Ishikawa (cell line): ENCODE data around the gene KIN.
A peak's percentile ranks its signal among the peaks of the same experiment; 100 is the strongest.

Experiments
- CEBPB ChIP-seq: IDR thresholded peaks from 2 replicates; pipeline ENCODE4 v1.6.1; 2012
- CREB1 ChIP-seq: IDR thresholded peaks from 2 replicates; pipeline ENCODE4 v1.6.1; 2012; ENCODE audit warnings: low read depth
- EGR1 ChIP-seq: IDR thresholded peaks from 2 replicates; pipeline ENCODE4 v1.6.1; 2012
- EP300 ChIP-seq: IDR thresholded peaks from 2 replicates; pipeline ENCODE4 v1.6.1; 2012; ENCODE audit warnings: borderline replicate concordance
- FOXM1 ChIP-seq: IDR thresholded peaks from 2 replicates; pipeline ENCODE4 v1.6.1; 2012; ENCODE audit warnings: low read depth, borderline replicate concordance
- MAX ChIP-seq: IDR thresholded peaks from 2 replicates; pipeline ENCODE4 v1.6.1; 2012
- NFIC ChIP-seq: IDR thresholded peaks from 2 replicates; pipeline ENCODE4 v1.6.1; 2012
- RAD21 ChIP-seq: IDR thresholded peaks from 2 replicates; pipeline ENCODE4 v1.6.1; 2012; ENCODE audit warnings: low read depth
- REST ChIP-seq: IDR thresholded peaks from 2 replicates; pipeline ENCODE4 v1.6.1; 2012; ENCODE audit warnings: low read depth, mild to moderate bottlenecking
- TAF1 ChIP-seq: IDR thresholded peaks from 2 replicates; pipeline ENCODE4 v1.6.1; 2012; ENCODE audit warnings: low read depth, mild to moderate bottlenecking
- TCF12 ChIP-seq: IDR thresholded peaks from 2 replicates; pipeline ENCODE4 v1.6.1; 2012; ENCODE audit warnings: low read depth
- TEAD4 ChIP-seq: IDR thresholded peaks from 2 replicates; pipeline ENCODE4 v1.6.1; 2012
- USF1 ChIP-seq: IDR thresholded peaks from 2 replicates; pipeline ENCODE4 v1.6.1; 2012
- YY1 ChIP-seq: IDR thresholded peaks from 2 replicates; pipeline ENCODE4 v1.6.1; 2012; ENCODE audit warnings: low read depth
- ZBTB7A ChIP-seq: IDR thresholded peaks from 2 replicates; pipeline ENCODE4 v1.6.1; 2012; ENCODE audit warnings: low read depth

KIN gene

GRCh38 chr10:7756360-7756992, 31.3 kb downstream of the KIN start:
- TF ChIP-seq NFIC (no peak), RAD21 (peak; percentile 39; the same call in 1 of the 2 replicates)

- TF ChIP-seq TAF1 (no peak), EGR1 (no peak), TEAD4 (no peak), NFIC (no peak), MAX (no peak), USF1 (no peak), FOXM1 (no peak), CEBPB (no peak)
Measured at GRCh38 chr10:7755103-7755502, 32.7 kb downstream of the KIN start.

- TF ChIP-seq USF1 (no peak), FOXM1 (no peak), TEAD4 (no peak), EGR1 (no peak), REST (no peak), ZBTB7A (no peak), TAF1 (no peak), TCF12 (no peak), EP300 (no peak)
Measured at GRCh38 chr10:7752251-7752650, 35.5 kb downstream of the KIN start.

- TF ChIP-seq RAD21 = no peak
- TF ChIP-seq EP300 = no peak
- TF ChIP-seq TCF12 = no peak
- no peak for TF ChIP-seq REST
- no peak for TF ChIP-seq EGR1
- no peak for TF ChIP-seq FOXM1
- no peak for TF ChIP-seq YY1
- TF ChIP-seq ZBTB7A = no peak
- TF ChIP-seq CREB1 = no peak
- TF ChIP-seq TEAD4 = no peak
Measured at GRCh38 chr10:7750222-7750621, 37.6 kb downstream of the KIN start.

GRCh38 chr10:7744307-7744706, 43.5 kb downstream of the KIN start:
- TF ChIP-seq CEBPB (no peak), EGR1 (no peak), TEAD4 (no peak), YY1 (no peak), RAD21 (no peak), MAX (no peak), CREB1 (no peak), NFIC (no peak), EP300 (no peak), TAF1 (no peak), TCF12 (no peak), ZBTB7A (no peak), REST (no peak), USF1 (no peak), FOXM1 (no peak)
